Neural crest cell (in vitro differentiated cells): ENCODE measurements around the gene AMOTL1. TPM values are rescaled to one million over a fixed set of nuclear protein-coding genes. Genes with fewer than 3 reads are reported as not detected.

Experiments used
- DNase-seq: peaks from one replicate; pipeline ENCODE4 v3.0.0; 2021; ENCODE audit warnings: low read depth, mixed read lengths, low spot score
- H3K27ac Mint-ChIP-seq: one replicate; pipeline ENCODE4 v1.8.0; 2021; ENCODE audit warnings: mild to moderate bottlenecking, mixed read lengths; ENCODE audit not compliant: unreplicated experiment
- H3K27me3 Mint-ChIP-seq: 2 replicates; pipeline ENCODE4 v1.8.0; 2021; ENCODE audit warnings: low read depth, mild to moderate bottlenecking, mixed read lengths
- H3K36me3 Mint-ChIP-seq: 2 replicates; pipeline ENCODE4 v1.8.0; 2021; ENCODE audit warnings: low read depth, mild to moderate bottlenecking, mixed read lengths
- H3K4me1 Mint-ChIP-seq: 2 replicates; pipeline ENCODE4 v1.8.0; 2021; ENCODE audit warnings: mixed read lengths
- H3K4me3 Mint-ChIP-seq: one replicate; pipeline ENCODE4 v1.8.0; 2021; ENCODE audit warnings: mild to moderate bottlenecking, mixed read lengths
- H3K9me3 Mint-ChIP-seq: 2 replicates; pipeline ENCODE4 v1.8.0; 2021; ENCODE audit warnings: mixed read lengths
- total RNA-seq: library from RNA; stranded (reverse); gene quantifications from 2 replicates; pipeline ENCODE4 v1.2.1, GENCODE V29; 2021
- TF ChIP-seq, protein P1 (sequence below): fragments of 200-600 bp; sonication (generic); conservative IDR thresholded peaks from 2 replicates; pipeline ENCODE4 v1.5.0; 2021; ENCODE audit warnings: antibody characterized with exemption, mild to moderate bottlenecking

The AMOTL1 gene
- total RNA-seq, 1 donor from 2014 or later, result 67.5 TPM

DNA sequence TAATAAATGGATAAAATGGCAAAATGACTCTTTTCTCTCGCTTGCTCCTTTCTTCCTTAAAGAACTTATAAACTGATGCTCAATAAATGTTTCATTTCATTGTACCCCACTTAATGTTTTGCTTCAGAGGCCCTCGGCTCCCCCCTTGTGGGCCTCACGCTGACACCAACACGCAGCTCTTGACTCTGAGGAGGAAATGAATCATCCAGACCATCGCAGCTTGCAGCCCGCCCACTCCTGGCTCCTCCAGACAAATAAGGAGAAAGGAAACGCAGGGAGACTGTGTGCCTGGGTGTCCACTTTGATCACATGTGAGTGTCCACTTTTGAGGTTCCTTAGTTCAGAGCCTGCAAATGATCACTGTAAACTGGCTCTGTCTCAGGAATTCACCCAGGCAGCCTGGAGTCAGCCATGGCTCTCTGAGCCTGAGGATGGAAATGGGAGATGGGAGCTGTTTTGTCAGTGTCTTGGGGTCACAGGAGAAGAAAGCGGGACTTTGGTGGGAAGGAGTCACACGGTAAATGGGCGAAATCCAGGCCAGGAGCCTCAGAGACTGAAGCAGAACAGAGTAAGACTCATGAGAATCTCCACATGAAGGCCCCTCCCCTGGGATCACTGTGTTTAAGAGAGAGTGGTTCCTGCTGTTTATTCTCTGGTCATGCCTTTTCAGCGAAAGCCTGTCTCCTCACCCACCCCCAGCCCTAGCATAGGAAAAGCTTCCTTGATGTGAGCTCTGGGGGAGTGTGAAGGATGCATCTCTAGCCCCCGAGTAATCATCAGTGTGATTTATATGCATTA, 108.7 kb downstream of the AMOTL1 start:
- TF ChIP-seq, protein P1, sequence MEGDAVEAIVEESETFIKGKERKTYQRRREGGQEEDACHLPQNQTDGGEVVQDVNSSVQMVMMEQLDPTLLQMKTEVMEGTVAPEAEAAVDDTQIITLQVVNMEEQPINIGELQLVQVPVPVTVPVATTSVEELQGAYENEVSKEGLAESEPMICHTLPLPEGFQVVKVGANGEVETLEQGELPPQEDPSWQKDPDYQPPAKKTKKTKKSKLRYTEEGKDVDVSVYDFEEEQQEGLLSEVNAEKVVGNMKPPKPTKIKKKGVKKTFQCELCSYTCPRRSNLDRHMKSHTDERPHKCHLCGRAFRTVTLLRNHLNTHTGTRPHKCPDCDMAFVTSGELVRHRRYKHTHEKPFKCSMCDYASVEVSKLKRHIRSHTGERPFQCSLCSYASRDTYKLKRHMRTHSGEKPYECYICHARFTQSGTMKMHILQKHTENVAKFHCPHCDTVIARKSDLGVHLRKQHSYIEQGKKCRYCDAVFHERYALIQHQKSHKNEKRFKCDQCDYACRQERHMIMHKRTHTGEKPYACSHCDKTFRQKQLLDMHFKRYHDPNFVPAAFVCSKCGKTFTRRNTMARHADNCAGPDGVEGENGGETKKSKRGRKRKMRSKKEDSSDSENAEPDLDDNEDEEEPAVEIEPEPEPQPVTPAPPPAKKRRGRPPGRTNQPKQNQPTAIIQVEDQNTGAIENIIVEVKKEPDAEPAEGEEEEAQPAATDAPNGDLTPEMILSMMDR, result no peak
- Mint-ChIP-seq H3K27me3 (no peaks in the 10 kb centered on the region), H3K27ac (peak overlapping the region; percentile 79), H3K36me3 (peaks cover 33% of the 10 kb centered on the region), H3K4me3 (no peak overlapping the region), H3K4me1 (peaks cover 17% of the 10 kb centered on the region), H3K9me3 (no peaks in the 10 kb centered on the region)
- no peak for DNase-seq

DNA sequence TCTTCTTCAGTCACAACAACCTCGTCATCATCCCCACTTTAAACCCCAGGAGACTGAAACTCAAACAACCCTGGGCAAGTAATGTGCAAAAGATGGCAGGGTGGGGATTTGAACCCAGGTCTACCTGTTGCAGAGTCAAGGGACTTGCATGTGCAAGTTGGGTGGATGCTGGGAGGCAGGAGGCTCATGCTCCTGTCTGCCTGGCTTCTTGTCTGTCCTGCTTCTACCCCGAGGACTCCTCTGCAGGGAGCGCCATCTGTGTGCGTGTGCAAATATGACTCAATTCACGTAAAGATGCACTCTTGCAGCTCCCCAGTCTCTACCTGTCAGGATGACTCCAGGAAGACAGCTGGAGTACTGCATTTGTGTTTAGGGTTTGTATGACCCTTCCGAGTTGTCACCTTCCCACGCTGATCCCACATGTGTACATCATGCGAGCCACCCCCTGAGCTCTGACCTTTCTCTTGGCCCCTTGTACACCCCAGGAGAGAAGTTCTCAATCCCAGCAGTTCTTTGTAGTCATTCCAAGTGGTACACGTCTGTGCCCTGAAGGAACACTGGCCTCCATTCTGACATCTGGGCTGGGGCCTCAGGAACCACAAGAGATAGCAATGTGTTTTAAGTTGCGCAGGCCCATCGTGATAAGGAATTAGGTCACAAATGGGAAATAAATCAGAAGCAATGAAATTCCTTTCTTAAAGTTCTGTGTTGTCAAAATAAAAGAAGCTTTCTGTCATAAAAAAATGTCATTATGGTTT, 109.5 kb downstream of the AMOTL1 start:
- DNase-seq, result no peak
- peaks cover 34% of the 10 kb centered on the region for H3K36me3 Mint-ChIP-seq
- peak overlapping the region; percentile 79 for H3K27ac Mint-ChIP-seq
- H3K27me3 Mint-ChIP-seq, result no peaks in the 10 kb centered on the region
- H3K4me1 Mint-ChIP-seq, result peaks cover 17% of the 10 kb centered on the region
- TF ChIP-seq, protein P1, result no peak
- no peak overlapping the region for H3K4me3 Mint-ChIP-seq
- H3K9me3 Mint-ChIP-seq, result no peaks in the 10 kb centered on the region

DNA sequence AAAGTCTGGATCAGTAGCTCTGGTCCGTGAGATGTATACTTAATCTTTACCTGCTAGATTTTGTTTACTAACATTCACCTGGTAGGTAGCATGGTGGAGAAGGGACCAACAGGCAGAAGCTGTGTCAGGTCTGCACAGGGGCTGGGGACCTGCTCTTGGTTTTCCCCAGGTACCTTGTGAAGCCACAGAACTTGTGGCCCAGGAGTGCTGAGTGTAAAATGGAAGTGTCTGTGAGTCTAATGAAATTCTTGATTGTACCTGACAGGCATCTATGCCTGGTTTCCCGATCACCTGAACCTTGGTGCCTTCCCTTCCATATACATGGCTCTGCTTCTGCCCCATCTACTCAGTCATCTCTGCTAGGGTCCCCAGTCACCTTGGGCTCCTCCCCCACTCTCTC, 110.8 kb downstream of the AMOTL1 start:
- Mint-ChIP-seq H3K9me3 (no peaks in the 10 kb centered on the region), H3K36me3 (peaks cover 32% of the 10 kb centered on the region), H3K4me1 (peaks cover 17% of the 10 kb centered on the region), H3K27ac (no peak overlapping the region), H3K27me3 (no peaks in the 10 kb centered on the region), H3K4me3 (no peak overlapping the region)
- DNase-seq, result no peak
- TF ChIP-seq, protein P1, result no peak

DNA sequence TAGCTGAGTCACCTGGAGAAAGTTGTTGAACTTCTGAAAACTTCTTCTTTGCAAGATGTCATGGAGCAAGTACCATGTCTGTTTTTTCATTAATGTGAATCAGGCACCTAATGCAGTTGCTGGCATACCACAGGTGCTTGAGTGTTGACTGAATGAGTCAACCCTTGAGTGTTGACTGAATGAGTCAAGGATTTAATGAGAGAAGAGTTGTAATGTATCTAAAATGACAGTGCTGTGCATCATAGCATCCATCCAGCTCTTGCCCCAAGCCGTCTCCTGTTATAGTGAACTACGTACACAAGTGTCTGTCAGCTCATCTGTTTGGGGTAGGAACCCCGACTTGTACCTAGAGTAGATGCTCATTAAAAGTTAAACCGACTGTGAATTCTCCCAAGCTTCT, 112.1 kb downstream of the AMOTL1 start:
- no peaks in the 10 kb centered on the region for H3K27me3 Mint-ChIP-seq
- no peak for DNase-seq
- no peak overlapping the region for H3K4me3 Mint-ChIP-seq
- peaks cover 17% of the 10 kb centered on the region for H3K4me1 Mint-ChIP-seq
- TF ChIP-seq, protein P1, result no peak
- no peak overlapping the region for H3K27ac Mint-ChIP-seq
- no peaks in the 10 kb centered on the region for H3K9me3 Mint-ChIP-seq
- H3K36me3 Mint-ChIP-seq, result peaks cover 41% of the 10 kb centered on the region

DNA sequence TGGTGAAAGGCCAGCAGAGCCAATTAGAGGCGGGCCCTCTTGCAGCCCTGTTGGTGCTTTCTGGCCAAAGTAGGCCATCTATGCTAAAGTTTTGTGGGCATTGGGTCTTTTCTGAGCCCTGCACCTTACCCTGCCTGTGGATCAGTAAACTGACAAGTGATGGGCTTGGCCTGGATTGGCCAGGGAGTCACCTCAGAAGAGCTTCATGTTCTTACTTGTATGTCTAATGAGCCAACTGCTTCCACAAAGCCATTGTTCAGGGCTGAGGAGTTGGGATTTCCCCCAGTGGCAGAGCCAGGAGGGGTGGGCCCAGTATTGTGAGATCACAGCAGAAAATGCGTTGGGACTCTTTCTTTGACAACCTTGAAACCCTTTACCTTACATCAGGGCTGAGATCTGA, 114.8 kb downstream of the AMOTL1 start:
- peaks cover 6% of the 10 kb centered on the region for H3K9me3 Mint-ChIP-seq
- no peak overlapping the region for H3K27ac Mint-ChIP-seq
- H3K4me1 Mint-ChIP-seq, result peaks cover under 1% of the 10 kb centered on the region
- TF ChIP-seq, protein P1, result no peak
- H3K36me3 Mint-ChIP-seq, result peaks cover 56% of the 10 kb centered on the region
- no peaks in the 10 kb centered on the region for H3K27me3 Mint-ChIP-seq
- no peak overlapping the region for H3K4me3 Mint-ChIP-seq
- no peak for DNase-seq
